GM20431 (cell line): ENCODE results near the gene SPDYE3.

ENCODE experiments used
- in situ Hi-C: fragments of 300-500 bp; cut with MseI, MboI; formaldehyde crosslinking; loops from one replicate; pipeline ENCODE4 v1.15.0; 2020; ENCODE audit warnings: low sequenced_read_pairs; ENCODE audit not compliant: unreplicated experiment

Gene SPDYE3

GRCh38 chr7:100369105-100369504, 61.6 kb downstream of the SPDYE3 start:
- in situ Hi-C loops, result no loop called here

GRCh38 chr7:100370303-100370702, 62.8 kb downstream of the SPDYE3 start:
- in situ Hi-C loops, result no loop called here

- in situ Hi-C loops, result no loop called here
Measured at GRCh38 chr7:100370746-100371145, 63.2 kb downstream of the SPDYE3 start.

- in situ Hi-C loops, result no loop called here
Measured at GRCh38 chr7:100371561-100372171, 64.2 kb downstream of the SPDYE3 start.
